ENCODE data around the gene MOK.
"Not testable (repeated sequence)": the region's sequence is repeated elsewhere in the genome, so short reads cannot be mapped to it uniquely, and the experiment has no call there.

The MOK gene

GRCh38 chr14:102341566-102341965 is 36.6 kb upstream of the MOK start:
- H3K36me3 ChIP-seq (ENCODE audit: control insufficient read depth, insufficient read depth, low read length) = peaks cover 67% of the 10 kb centered on the region
- no peak overlapping the region for H3K9ac ChIP-seq (ENCODE audit: low read length)
- H3K27me3 ChIP-seq (ENCODE audit: control insufficient read depth, insufficient read depth, low read length) = no peaks in the 10 kb centered on the region
- no peaks in the 10 kb centered on the region for H3K4me1 ChIP-seq (ENCODE audit: control insufficient read depth, insufficient read depth, low read length)
- no peak overlapping the region for H3K4me3 ChIP-seq (ENCODE audit: low read depth, low read length)
- no peaks in the 10 kb centered on the region for H3K9me3 ChIP-seq (ENCODE audit: control insufficient read depth, insufficient read depth, low read depth, low read length)
- 0 out of 2 replicates have a peak overlapping the region, but pooled peaks have one; percentile 18 for H3K27ac ChIP-seq (ENCODE audit: low read depth, low read length)

- no peak overlapping the region for H3K4me3 ChIP-seq (ENCODE audit: low read depth, low read length)
- H3K27ac ChIP-seq (ENCODE audit: low read depth, low read length) = no peak overlapping the region
These were observed 33.8 kb upstream of the MOK start for GRCh38 chr14:102338724-102339123.

GRCh38 chr14:102335163-102335562 is 30.2 kb upstream of the MOK start:
- H3K4me3 ChIP-seq (ENCODE audit: low read depth, low read length) = no peak overlapping the region
- H3K36me3 ChIP-seq (ENCODE audit: control insufficient read depth, insufficient read depth, low read length) = peaks cover 63% of the 10 kb centered on the region
- no peak overlapping the region for H3K27ac ChIP-seq (ENCODE audit: low read depth, low read length)
- no peaks in the 10 kb centered on the region for H3K9me3 ChIP-seq (ENCODE audit: control insufficient read depth, insufficient read depth, low read depth, low read length)
- H3K9ac ChIP-seq (ENCODE audit: low read length) = no peak overlapping the region
- H3K4me1 ChIP-seq (ENCODE audit: control insufficient read depth, insufficient read depth, low read length) = no peaks in the 10 kb centered on the region
- H3K27me3 ChIP-seq (ENCODE audit: control insufficient read depth, insufficient read depth, low read length) = no peaks in the 10 kb centered on the region

More at GRCh38 chr14:102338724-102339123, 33.8 kb upstream of the MOK start:
- peaks cover 72% of the 10 kb centered on the region for H3K36me3 ChIP-seq (ENCODE audit: control insufficient read depth, insufficient read depth, low read length)
- no peaks in the 10 kb centered on the region for H3K4me1 ChIP-seq (ENCODE audit: control insufficient read depth, insufficient read depth, low read length)
- H3K9me3 ChIP-seq (ENCODE audit: control insufficient read depth, insufficient read depth, low read depth, low read length) = no peaks in the 10 kb centered on the region
- no peak overlapping the region for H3K9ac ChIP-seq (ENCODE audit: low read length)
- H3K27me3 ChIP-seq (ENCODE audit: control insufficient read depth, insufficient read depth, low read length) = no peaks in the 10 kb centered on the region

- H3K27me3 ChIP-seq (ENCODE audit: control insufficient read depth, insufficient read depth, low read length) = no peaks in the 10 kb centered on the region
- no peak overlapping the region for H3K4me3 ChIP-seq (ENCODE audit: low read depth, low read length)
- no peak overlapping the region for H3K9ac ChIP-seq (ENCODE audit: low read length)
- H3K9me3 ChIP-seq (ENCODE audit: control insufficient read depth, insufficient read depth, low read depth, low read length) = no peaks in the 10 kb centered on the region
- H3K27ac ChIP-seq (ENCODE audit: low read depth, low read length) = no peak overlapping the region
- H3K4me1 ChIP-seq (ENCODE audit: control insufficient read depth, insufficient read depth, low read length) = no peaks in the 10 kb centered on the region
- H3K36me3 ChIP-seq (ENCODE audit: control insufficient read depth, insufficient read depth, low read length) = peaks cover 57% of the 10 kb centered on the region
These were observed 29.1 kb upstream of the MOK start for GRCh38 chr14:102333795-102334705.

- Histone ChIP-seq H3K4me3 (ENCODE audit: low read depth, low read length) (no peak overlapping the region), H3K4me1 (ENCODE audit: control insufficient read depth, insufficient read depth, low read length) (no peaks in the 10 kb centered on the region), H3K27me3 (ENCODE audit: control insufficient read depth, insufficient read depth, low read length) (no peaks in the 10 kb centered on the region), H3K9me3 (ENCODE audit: control insufficient read depth, insufficient read depth, low read depth, low read length) (no peaks in the 10 kb centered on the region), H3K36me3 (ENCODE audit: control insufficient read depth, insufficient read depth, low read length) (peaks cover 56% of the 10 kb centered on the region), H3K27ac (ENCODE audit: low read depth, low read length) (no peak overlapping the region), H3K9ac (ENCODE audit: low read length) (no peak overlapping the region)
These were observed 28.4 kb upstream of the MOK start for GRCh38 chr14:102333390-102333789.

- H3K4me3 ChIP-seq (ENCODE audit: low read depth, low read length) = no peak overlapping the region
- no peak overlapping the region for H3K27ac ChIP-seq (ENCODE audit: low read depth, low read length)
- no peaks in the 10 kb centered on the region for H3K4me1 ChIP-seq (ENCODE audit: control insufficient read depth, insufficient read depth, low read length)
- H3K27me3 ChIP-seq (ENCODE audit: control insufficient read depth, insufficient read depth, low read length) = no peaks in the 10 kb centered on the region
- no peaks in the 10 kb centered on the region for H3K9me3 ChIP-seq (ENCODE audit: control insufficient read depth, insufficient read depth, low read depth, low read length)
- H3K36me3 ChIP-seq (ENCODE audit: control insufficient read depth, insufficient read depth, low read length) = peaks cover 43% of the 10 kb centered on the region
- no peak overlapping the region for H3K9ac ChIP-seq (ENCODE audit: low read length)
These were observed 25.8 kb upstream of the MOK start for GRCh38 chr14:102330806-102331205.

GRCh38 chr14:102329381-102329780 is 24.4 kb upstream of the MOK start:
- not testable (repeated sequence) for H3K4me1 ChIP-seq (ENCODE audit: control insufficient read depth, insufficient read depth, low read length); H3K9me3 ChIP-seq (ENCODE audit: control insufficient read depth, insufficient read depth, low read depth, low read length)
- peaks cover 34% of the 10 kb centered on the region for H3K36me3 ChIP-seq (ENCODE audit: control insufficient read depth, insufficient read depth, low read length)

GRCh38 chr14:102326583-102326982 is 21.6 kb upstream of the MOK start:
- Histone ChIP-seq H3K27me3 (ENCODE audit: control insufficient read depth, insufficient read depth, low read length) (no peaks in the 10 kb centered on the region), H3K9ac (ENCODE audit: low read length) (no peak overlapping the region), H3K9me3 (ENCODE audit: control insufficient read depth, insufficient read depth, low read depth, low read length) (no peaks in the 10 kb centered on the region), H3K27ac (ENCODE audit: low read depth, low read length) (no peak overlapping the region), H3K36me3 (ENCODE audit: control insufficient read depth, insufficient read depth, low read length) (peaks cover 22% of the 10 kb centered on the region), H3K4me3 (ENCODE audit: low read depth, low read length) (no peak overlapping the region), H3K4me1 (ENCODE audit: control insufficient read depth, insufficient read depth, low read length) (no peaks in the 10 kb centered on the region)

More at GRCh38 chr14:102329381-102329780, 24.4 kb upstream of the MOK start:
- not testable (repeated sequence) for H3K4me3 ChIP-seq (ENCODE audit: low read depth, low read length); H3K27ac ChIP-seq (ENCODE audit: low read depth, low read length); H3K9ac ChIP-seq (ENCODE audit: low read length); H3K27me3 ChIP-seq (ENCODE audit: control insufficient read depth, insufficient read depth, low read length)

- no peak overlapping the region for H3K9ac ChIP-seq (ENCODE audit: low read length)
- peaks cover 20% of the 10 kb centered on the region for H3K36me3 ChIP-seq (ENCODE audit: control insufficient read depth, insufficient read depth, low read length)
- H3K27ac ChIP-seq (ENCODE audit: low read depth, low read length) = no peak overlapping the region
- H3K9me3 ChIP-seq (ENCODE audit: control insufficient read depth, insufficient read depth, low read depth, low read length) = no peaks in the 10 kb centered on the region
- H3K4me1 ChIP-seq (ENCODE audit: control insufficient read depth, insufficient read depth, low read length) = no peaks in the 10 kb centered on the region
- no peak overlapping the region for H3K4me3 ChIP-seq (ENCODE audit: low read depth, low read length)
- no peaks in the 10 kb centered on the region for H3K27me3 ChIP-seq (ENCODE audit: control insufficient read depth, insufficient read depth, low read length)
These were observed 20.9 kb upstream of the MOK start for GRCh38 chr14:102325791-102326345.

- no peak overlapping the region for H3K27ac ChIP-seq (ENCODE audit: low read depth, low read length)
- no peak overlapping the region for H3K9ac ChIP-seq (ENCODE audit: low read length)
- peaks cover 12% of the 10 kb centered on the region for H3K4me1 ChIP-seq (ENCODE audit: control insufficient read depth, insufficient read depth, low read length)
- H3K9me3 ChIP-seq (ENCODE audit: control insufficient read depth, insufficient read depth, low read depth, low read length) = no peaks in the 10 kb centered on the region
- H3K36me3 ChIP-seq (ENCODE audit: control insufficient read depth, insufficient read depth, low read length) = peaks cover 15% of the 10 kb centered on the region
- no peak overlapping the region for H3K4me3 ChIP-seq (ENCODE audit: low read depth, low read length)
- H3K27me3 ChIP-seq (ENCODE audit: control insufficient read depth, insufficient read depth, low read length) = no peaks in the 10 kb centered on the region
These were observed 18.1 kb upstream of the MOK start for GRCh38 chr14:102323102-102323501.
